Measurements from ENCODE around the gene CCDC40. TPM values are rescaled to one million over a fixed set of nuclear protein-coding genes. Genes with fewer than 3 reads are reported as not detected.

The CCDC40 gene
- total RNA-seq, 1 experiment from 2014 or later: 3.9 TPM

DNA sequence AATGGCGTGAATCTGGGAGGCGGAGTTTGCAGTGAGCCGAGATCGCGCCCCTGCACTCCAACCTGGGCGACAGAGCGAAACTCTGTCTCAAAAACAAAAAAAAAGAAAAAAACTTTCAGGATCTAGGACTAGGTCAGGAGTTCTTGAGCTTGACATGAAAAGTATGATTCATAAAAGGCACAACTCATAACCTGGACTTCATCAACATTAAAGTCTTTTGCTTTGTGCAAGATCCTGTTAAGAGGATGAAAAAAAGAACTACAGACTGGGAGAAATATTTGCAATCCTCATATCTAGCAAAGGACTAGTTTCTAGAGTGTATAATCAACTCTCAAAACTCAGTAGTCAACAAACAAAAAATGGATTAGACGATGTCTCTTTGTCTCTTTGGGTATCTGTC, 40.7 kb upstream of the CCDC40 start:
- Histone ChIP-seq H3K4me3 (ENCODE audit: low read depth, low read length) (no peak overlapping the region), H3K9me3 (peaks cover 7% of the 10 kb centered on the region; the same call in 1 of the 2 replicates), H3K4me1 (peaks cover 32% of the 10 kb centered on the region), H3K36me3 (ENCODE audit: control insufficient read depth, insufficient read depth, low read length) (no peaks in the 10 kb centered on the region; the same call in 1 of the 2 replicates), H3K27me3 (replicated peaks; ENCODE audit: control insufficient read depth, insufficient read depth, low read length) (no peaks in the 10 kb centered on the region)
- H3K9me3 Mint-ChIP-seq (ENCODE audit: unreplicated experiment): no peaks in the 10 kb centered on the region
- POLR2A ChIA-PET: no interaction called here
- BruUV-seq (replicated peaks): no TSS peak
- intact Hi-C loops (cut with micrococcal nuclease; ENCODE audit: unreplicated experiment): no loop called here
- CTCF ChIA-PET: no interaction called here
- H3K36me3 Mint-ChIP-seq (ENCODE audit: insufficient read depth, unreplicated experiment): peaks cover 27% of the 10 kb centered on the region
- TF ChIP-seq, protein P1, sequence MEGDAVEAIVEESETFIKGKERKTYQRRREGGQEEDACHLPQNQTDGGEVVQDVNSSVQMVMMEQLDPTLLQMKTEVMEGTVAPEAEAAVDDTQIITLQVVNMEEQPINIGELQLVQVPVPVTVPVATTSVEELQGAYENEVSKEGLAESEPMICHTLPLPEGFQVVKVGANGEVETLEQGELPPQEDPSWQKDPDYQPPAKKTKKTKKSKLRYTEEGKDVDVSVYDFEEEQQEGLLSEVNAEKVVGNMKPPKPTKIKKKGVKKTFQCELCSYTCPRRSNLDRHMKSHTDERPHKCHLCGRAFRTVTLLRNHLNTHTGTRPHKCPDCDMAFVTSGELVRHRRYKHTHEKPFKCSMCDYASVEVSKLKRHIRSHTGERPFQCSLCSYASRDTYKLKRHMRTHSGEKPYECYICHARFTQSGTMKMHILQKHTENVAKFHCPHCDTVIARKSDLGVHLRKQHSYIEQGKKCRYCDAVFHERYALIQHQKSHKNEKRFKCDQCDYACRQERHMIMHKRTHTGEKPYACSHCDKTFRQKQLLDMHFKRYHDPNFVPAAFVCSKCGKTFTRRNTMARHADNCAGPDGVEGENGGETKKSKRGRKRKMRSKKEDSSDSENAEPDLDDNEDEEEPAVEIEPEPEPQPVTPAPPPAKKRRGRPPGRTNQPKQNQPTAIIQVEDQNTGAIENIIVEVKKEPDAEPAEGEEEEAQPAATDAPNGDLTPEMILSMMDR (IDR thresholded peaks at IDR 0.05; ENCODE audit: insufficient read depth in 1 of 2, low read depth in 1 of 2, low read length in 1 of 2, severe bottlenecking in 1 of 2, unreplicated experiment in 1 of 2): no peak
- DNase-seq: no peak
- H3K27me3 Mint-ChIP-seq (ENCODE audit: insufficient read depth, unreplicated experiment): no peaks in the 10 kb centered on the region
- no peak overlapping the region for H3K27ac Mint-ChIP-seq (ENCODE audit: unreplicated experiment)
- H3K4me1 Mint-ChIP-seq (ENCODE audit: low read depth, unreplicated experiment): peaks cover 18% of the 10 kb centered on the region
- no peak overlapping the region for H3K4me3 Mint-ChIP-seq (ENCODE audit: unreplicated experiment)

DNA sequence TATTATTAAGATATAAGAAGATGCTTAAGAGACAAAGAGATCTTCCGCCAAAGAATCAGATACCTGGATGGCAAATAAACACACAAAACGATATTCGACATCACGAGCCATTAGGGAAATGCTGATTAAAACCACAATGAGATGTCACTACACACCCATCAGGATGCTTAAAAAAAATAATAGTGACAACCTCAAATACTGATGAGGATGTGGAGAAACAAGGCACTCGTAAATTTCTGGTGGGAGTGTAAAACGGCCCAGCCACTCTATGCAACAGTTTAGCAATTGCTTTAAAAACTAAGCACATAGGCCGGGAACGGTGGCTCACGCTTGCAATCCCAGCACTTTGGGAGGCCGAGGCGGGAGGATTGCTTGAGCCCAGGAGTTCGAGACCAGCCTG, 40.2 kb upstream of the CCDC40 start:
- intact Hi-C loops (cut with micrococcal nuclease; ENCODE audit: unreplicated experiment): no loop called here
- H3K4me1 ChIP-seq: peaks cover 26% of the 10 kb centered on the region
- POLR2A ChIA-PET: no interaction called here

DNA sequence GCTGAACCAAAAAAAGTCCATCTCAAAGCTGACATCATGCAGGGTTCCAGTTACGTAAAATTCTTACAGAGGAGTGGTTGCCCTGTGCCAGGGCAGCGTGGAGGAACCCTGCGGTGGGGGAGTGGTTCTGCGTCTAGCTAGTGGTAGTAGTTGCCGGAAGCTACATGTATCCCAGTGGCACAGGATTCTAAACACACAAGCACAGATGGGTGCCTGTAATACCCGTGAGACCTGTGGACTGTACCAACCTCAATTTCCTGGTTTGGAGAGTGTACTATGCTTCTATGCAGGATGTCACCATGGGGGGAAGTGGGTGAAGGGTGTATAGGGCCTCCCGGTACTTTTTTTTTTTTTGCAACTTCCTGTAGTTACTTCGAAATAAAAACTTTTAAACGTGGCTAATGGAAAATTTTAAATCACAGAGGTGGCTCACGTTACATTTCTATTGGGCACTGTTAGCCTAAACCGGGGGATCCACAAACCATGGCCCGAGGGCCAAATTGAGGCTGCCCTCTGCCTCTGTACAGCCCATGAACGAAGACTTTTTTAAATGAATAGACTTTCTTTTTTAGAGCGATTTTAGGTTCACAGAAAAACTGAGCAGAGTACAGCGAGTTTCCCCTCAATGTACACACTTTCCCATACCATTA, 39.3 kb upstream of the CCDC40 start:
- TF ChIP-seq, protein P1 (IDR thresholded peaks at IDR 0.05; ENCODE audit: insufficient read depth in 1 of 2, low read depth in 1 of 2, low read length in 1 of 2, severe bottlenecking in 1 of 2, unreplicated experiment in 1 of 2): no peak
- H3K27ac Mint-ChIP-seq (ENCODE audit: unreplicated experiment): no peak overlapping the region

More for the DNA sequence above, 40.2 kb upstream of the CCDC40 start:
- no TSS peak for BruUV-seq (replicated peaks)
- Histone ChIP-seq H3K36me3 (ENCODE audit: control insufficient read depth, insufficient read depth, low read length) (no peaks in the 10 kb centered on the region; the same call in 1 of the 2 replicates), H3K4me3 (ENCODE audit: low read depth, low read length) (no peak overlapping the region), H3K9me3 (peaks cover 9% of the 10 kb centered on the region; the same call in 1 of the 2 replicates), H3K27me3 (replicated peaks; ENCODE audit: control insufficient read depth, insufficient read depth, low read length) (no peaks in the 10 kb centered on the region)
- no peak for DNase-seq
- Mint-ChIP-seq H3K27me3 (ENCODE audit: insufficient read depth, unreplicated experiment) (no peaks in the 10 kb centered on the region), H3K4me3 (ENCODE audit: unreplicated experiment) (no peak overlapping the region), H3K36me3 (ENCODE audit: insufficient read depth, unreplicated experiment) (peaks cover 21% of the 10 kb centered on the region), H3K27ac (ENCODE audit: unreplicated experiment) (no peak overlapping the region), H3K4me1 (ENCODE audit: low read depth, unreplicated experiment) (peaks cover 12% of the 10 kb centered on the region), H3K9me3 (ENCODE audit: unreplicated experiment) (no peaks in the 10 kb centered on the region)
- TF ChIP-seq, protein P1 (IDR thresholded peaks at IDR 0.05; ENCODE audit: insufficient read depth in 1 of 2, low read depth in 1 of 2, low read length in 1 of 2, severe bottlenecking in 1 of 2, unreplicated experiment in 1 of 2): no peak
- CTCF ChIA-PET: no interaction called here

More for the DNA sequence above, 39.3 kb upstream of the CCDC40 start:
- ChIA-PET CTCF (no interaction called here), POLR2A (no interaction called here)
- no peaks in the 10 kb centered on the region for H3K27me3 ChIP-seq (replicated peaks; ENCODE audit: control insufficient read depth, insufficient read depth, low read length)
- H3K27me3 Mint-ChIP-seq (ENCODE audit: insufficient read depth, unreplicated experiment): no peaks in the 10 kb centered on the region
- peaks cover 12% of the 10 kb centered on the region for H3K4me1 Mint-ChIP-seq (ENCODE audit: low read depth, unreplicated experiment)
- H3K36me3 ChIP-seq (ENCODE audit: control insufficient read depth, insufficient read depth, low read length): no peaks in the 10 kb centered on the region; the same call in 1 of the 2 replicates
- H3K36me3 Mint-ChIP-seq (ENCODE audit: insufficient read depth, unreplicated experiment): peaks cover 24% of the 10 kb centered on the region
- BruUV-seq (replicated peaks): no TSS peak
- H3K4me1 ChIP-seq: peaks cover 27% of the 10 kb centered on the region
- no peaks in the 10 kb centered on the region for H3K9me3 Mint-ChIP-seq (ENCODE audit: unreplicated experiment)
- no peak overlapping the region for H3K4me3 ChIP-seq (ENCODE audit: low read depth, low read length)
- no peak overlapping the region for H3K4me3 Mint-ChIP-seq (ENCODE audit: unreplicated experiment)
- DNase-seq: no peak
- H3K9me3 ChIP-seq: peaks cover 9% of the 10 kb centered on the region; the same call in 1 of the 2 replicates
- intact Hi-C loops (cut with micrococcal nuclease; ENCODE audit: unreplicated experiment): no loop called here
